Activated T-cell treated with anti-CD3 and anti-CD28 coated beads, Interleukin-2, amount 50 U/mL, for 24 hours (primary cell): ENCODE data around the gene TMEM91.
"Not testable (repeated sequence)": the region's sequence is repeated elsewhere in the genome, so short reads cannot be mapped to it uniquely, and the experiment has no call there.

ENCODE experiments used
- DNase-seq: peaks from one replicate; pipeline ENCODE4 v3.0.0-alpha.2; 2020
- H3K27ac Mint-ChIP-seq: 2 replicates; pipeline ENCODE4 v1.8.0; 2020; ENCODE audit warnings: mild to moderate bottlenecking, mixed read lengths
- H3K27me3 Mint-ChIP-seq: 2 replicates; pipeline ENCODE4 v1.8.0; 2020; ENCODE audit warnings: mixed read lengths
- H3K36me3 Mint-ChIP-seq: 2 replicates; pipeline ENCODE4 v1.8.0; 2020; ENCODE audit warnings: low read depth, mixed read lengths
- H3K4me1 Mint-ChIP-seq: 2 replicates; pipeline ENCODE4 v1.8.0; 2020; ENCODE audit warnings: low read depth, mixed read lengths
- H3K4me3 Mint-ChIP-seq: 2 replicates; pipeline ENCODE4 v1.8.0; 2020; ENCODE audit warnings: mild to moderate bottlenecking, moderate library complexity, mixed read lengths
- H3K9me3 Mint-ChIP-seq: 2 replicates; pipeline ENCODE4 v1.8.0; 2020; ENCODE audit warnings: mixed read lengths

TMEM91 gene

GRCh38 chr19:41344162-41344561 lies 32.2 kb upstream of the TMEM91 start:
- no peaks in the 10 kb centered on the region for H3K27me3 Mint-ChIP-seq
- H3K4me3 Mint-ChIP-seq = no peak overlapping the region

GRCh38 chr19:41346916-41347315 lies 29.4 kb upstream of the TMEM91 start:
- not testable (repeated sequence) for H3K9me3 Mint-ChIP-seq, H3K27me3 Mint-ChIP-seq, DNase-seq, H3K4me3 Mint-ChIP-seq
- Mint-ChIP-seq H3K36me3 (peaks cover 91% of the 10 kb centered on the region), H3K27ac (peak overlapping the region; percentile 26), H3K4me1 (peaks cover 53% of the 10 kb centered on the region)

More at GRCh38 chr19:41344162-41344561, 32.2 kb upstream of the TMEM91 start:
- DNase-seq = no peak
- Mint-ChIP-seq H3K4me1 (peaks cover 49% of the 10 kb centered on the region), H3K9me3 (no peaks in the 10 kb centered on the region), H3K36me3 (peaks cover 93% of the 10 kb centered on the region), H3K27ac (peak overlapping the region; percentile 73)

- H3K27ac Mint-ChIP-seq = peak overlapping the region; percentile 99
- no peak for DNase-seq
- no peaks in the 10 kb centered on the region for H3K9me3 Mint-ChIP-seq
- peak overlapping the region; percentile 99 for H3K4me3 Mint-ChIP-seq
- no peaks in the 10 kb centered on the region for H3K27me3 Mint-ChIP-seq
- peaks cover 45% of the 10 kb centered on the region for H3K4me1 Mint-ChIP-seq
- H3K36me3 Mint-ChIP-seq = peaks cover 66% of the 10 kb centered on the region
Observed at GRCh38 chr19:41350735-41351338, 25.5 kb upstream of the TMEM91 start.

- peak overlapping the region; percentile 99 for H3K4me3 Mint-ChIP-seq
- H3K27ac Mint-ChIP-seq = peak overlapping the region; percentile 99
- no peaks in the 10 kb centered on the region for H3K27me3 Mint-ChIP-seq
- DNase-seq = peak; percentile 90
- H3K4me1 Mint-ChIP-seq = peaks cover 47% of the 10 kb centered on the region
- peaks cover 58% of the 10 kb centered on the region for H3K36me3 Mint-ChIP-seq
- no peaks in the 10 kb centered on the region for H3K9me3 Mint-ChIP-seq
Observed at GRCh38 chr19:41351339-41352245, 24.7 kb upstream of the TMEM91 start.

GRCh38 chr19:41352279-41352608 lies 24.1 kb upstream of the TMEM91 start:
- Mint-ChIP-seq H3K4me3 (peak overlapping the region; percentile 99), H3K36me3 (peaks cover 58% of the 10 kb centered on the region), H3K4me1 (peaks cover 52% of the 10 kb centered on the region), H3K27ac (peak overlapping the region; percentile 99), H3K27me3 (no peaks in the 10 kb centered on the region), H3K9me3 (no peaks in the 10 kb centered on the region)
- DNase-seq = no peak

GRCh38 chr19:41352609-41353465 lies 23.5 kb upstream of the TMEM91 start:
- peak overlapping the region; percentile 99 for H3K27ac Mint-ChIP-seq

GRCh38 chr19:41353466-41354342 lies 22.6 kb upstream of the TMEM91 start, which contains the start of gene TGFB1:
Gene TGFB1 (minus strand): TSS chr19:41353922. CDS start chr19:41353044, 878 bp downstream.
- Mint-ChIP-seq H3K27me3 (no peaks in the 10 kb centered on the region), H3K4me3 (peak within 1 kb of the TSS; percentile 99), H3K4me1 (peaks cover 62% of the 10 kb centered on the region), H3K9me3 (no peaks in the 10 kb centered on the region), H3K27ac (peak within 1 kb of the TSS; percentile 99), H3K36me3 (peaks cover 46% of the 10 kb centered on the region)
- DNase-seq = peak; percentile 93

More at GRCh38 chr19:41352609-41353465, 23.5 kb upstream of the TMEM91 start:
- Mint-ChIP-seq H3K36me3 (peaks cover 53% of the 10 kb centered on the region), H3K4me3 (peak overlapping the region; percentile 99), H3K9me3 (no peaks in the 10 kb centered on the region), H3K27me3 (no peaks in the 10 kb centered on the region), H3K4me1 (peaks cover 58% of the 10 kb centered on the region)
- peak; percentile 89 for DNase-seq

GRCh38 chr19:41354343-41354953 lies 21.9 kb upstream of the TMEM91 start:
- Mint-ChIP-seq H3K36me3 (peaks cover 39% of the 10 kb centered on the region), H3K4me3 (peak overlapping the region; percentile 99), H3K27me3 (no peaks in the 10 kb centered on the region), H3K9me3 (no peaks in the 10 kb centered on the region), H3K4me1 (peaks cover 54% of the 10 kb centered on the region), H3K27ac (peak overlapping the region; percentile 91)
- DNase-seq = no peak

GRCh38 chr19:41355035-41355434 lies 21.3 kb upstream of the TMEM91 start:
- Mint-ChIP-seq H3K9me3 (no peaks in the 10 kb centered on the region), H3K4me1 (peaks cover 51% of the 10 kb centered on the region), H3K36me3 (peaks cover 33% of the 10 kb centered on the region), H3K27ac (peak overlapping the region; percentile 96), H3K27me3 (no peaks in the 10 kb centered on the region), H3K4me3 (peak overlapping the region; percentile 61)
- DNase-seq = no peak

GRCh38 chr19:41355802-41356201 lies 20.5 kb upstream of the TMEM91 start:
- peaks cover 49% of the 10 kb centered on the region for H3K4me1 Mint-ChIP-seq
- DNase-seq = peak; percentile 46
- H3K9me3 Mint-ChIP-seq = no peaks in the 10 kb centered on the region
- H3K27me3 Mint-ChIP-seq = no peaks in the 10 kb centered on the region
- H3K27ac Mint-ChIP-seq = peak overlapping the region; percentile 96
- peak overlapping the region; percentile 61 for H3K4me3 Mint-ChIP-seq
- H3K36me3 Mint-ChIP-seq = peaks cover 29% of the 10 kb centered on the region

GRCh38 chr19:41356984-41357739 lies 19.2 kb upstream of the TMEM91 start:
- Mint-ChIP-seq H3K4me1 (peaks cover 49% of the 10 kb centered on the region), H3K36me3 (peaks cover 23% of the 10 kb centered on the region), H3K4me3 (peak overlapping the region; percentile 61), H3K27me3 (no peaks in the 10 kb centered on the region), H3K27ac (peak overlapping the region; percentile 96), H3K9me3 (no peaks in the 10 kb centered on the region)
- peak; percentile 57 for DNase-seq

- H3K9me3 Mint-ChIP-seq = no peaks in the 10 kb centered on the region
- peaks cover 24% of the 10 kb centered on the region for H3K36me3 Mint-ChIP-seq
- H3K27me3 Mint-ChIP-seq = no peaks in the 10 kb centered on the region
- H3K4me3 Mint-ChIP-seq = peak overlapping the region; percentile 61
- DNase-seq = no peak
- peaks cover 54% of the 10 kb centered on the region for H3K4me1 Mint-ChIP-seq
- H3K27ac Mint-ChIP-seq = peak overlapping the region; percentile 96
Observed at GRCh38 chr19:41357746-41358145, 18.6 kb upstream of the TMEM91 start.

GRCh38 chr19:41359741-41360140 lies 16.6 kb upstream of the TMEM91 start:
- H3K27me3 Mint-ChIP-seq = no peaks in the 10 kb centered on the region
- no peak overlapping the region for H3K4me3 Mint-ChIP-seq
- peaks cover 25% of the 10 kb centered on the region for H3K36me3 Mint-ChIP-seq
- peaks cover 60% of the 10 kb centered on the region for H3K4me1 Mint-ChIP-seq
- peak overlapping the region; percentile 53 for H3K27ac Mint-ChIP-seq
- no peaks in the 10 kb centered on the region for H3K9me3 Mint-ChIP-seq
- DNase-seq = no peak
